ENCODE data around the gene CHCHD3. TPM values are rescaled to one million over a fixed set of nuclear protein-coding genes. Genes with fewer than 3 reads are reported as not detected.

Gene CHCHD3
- total and polyA plus RNA-seq, 7 experiments from 2014 or later = 25.6 to 49.7 (median 38.6) TPM

DNA sequence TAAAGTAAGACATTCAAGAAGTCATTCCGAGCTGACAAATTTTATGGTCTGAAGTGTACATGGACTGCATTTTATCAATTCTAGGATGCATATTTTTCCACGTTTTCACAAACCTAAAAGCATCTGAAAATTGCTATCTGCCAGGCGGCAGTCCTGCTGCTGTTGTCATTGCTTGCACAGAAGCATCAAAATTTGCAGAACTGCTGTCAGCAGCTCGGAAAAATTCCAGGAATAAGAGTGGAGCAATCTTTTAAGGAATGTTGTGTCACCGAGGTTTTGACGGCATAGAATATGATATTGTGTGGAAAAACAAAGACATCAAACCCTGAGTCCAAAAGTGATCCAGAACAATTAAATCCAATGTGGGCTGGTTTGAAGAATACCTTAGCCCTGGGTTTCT lies 61.4 kb downstream of the CHCHD3 start:
- ChIA-PET POLR2A (no interaction called here), CTCF (no interaction called here)
- DNase-seq = no peak
- Mint-ChIP-seq H3K4me3 (no peak overlapping the region), H3K36me3 (peaks cover 0 to 62% (median 44%) of the 10 kb centered on the region in 5 donors), H3K4me1 (peaks cover 0 to 20% (median 5%) of the 10 kb centered on the region in 7 donors), H3K27me3 (no peaks in the 10 kb centered on the region), H3K27ac (no peak overlapping the region), H3K9me3 (no peaks in the 10 kb centered on the region)
- H3K27ac ChIP-seq (ENCODE audit: low read depth, low read length) = no peak overlapping the region
- no peak for ATAC-seq
- no peaks in the 10 kb centered on the region for H3K27me3 ChIP-seq (ENCODE audit: control insufficient read depth in 2 of 2, insufficient read depth in 2 of 2, low read length in 2 of 2)
- no peaks in the 10 kb centered on the region for H3K36me3 ChIP-seq (ENCODE audit: control insufficient read depth in 2 of 3, insufficient read depth in 3 of 3, low read length in 3 of 3)
- intact Hi-C loops (cut with micrococcal nuclease) = no loop called here
- H3K9me3 ChIP-seq (ENCODE audit: control insufficient read depth in 2 of 3, low read length in 3 of 3) = no peaks in the 10 kb centered on the region
- H3K4me3 ChIP-seq (ENCODE audit: low read length) = no peak overlapping the region
- H3K4me1 ChIP-seq (ENCODE audit: control insufficient read depth in 2 of 2, insufficient read depth in 2 of 2, low read length in 2 of 2) = no peaks in the 10 kb centered on the region

DNA sequence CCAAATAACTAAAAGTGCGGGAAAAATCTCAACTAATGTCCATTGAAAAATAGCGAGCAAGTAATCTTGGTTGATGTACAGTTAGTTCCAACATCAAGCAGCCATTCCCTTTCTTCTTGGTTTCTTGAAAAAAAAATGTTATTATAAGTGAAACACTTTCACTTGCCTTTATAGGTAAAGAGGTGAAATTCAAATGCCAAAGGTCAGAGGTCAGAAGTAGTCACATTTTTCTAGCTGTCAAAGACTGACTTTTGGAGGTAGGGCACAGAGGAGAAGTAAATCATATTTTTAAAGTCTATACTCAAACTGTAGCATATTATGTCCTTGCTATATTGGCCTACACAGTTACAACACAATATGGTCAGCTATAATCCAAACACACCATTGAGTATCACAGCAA lies 62.3 kb downstream of the CHCHD3 start:
- no peak overlapping the region for H3K4me3 ChIP-seq (ENCODE audit: low read length)
- intact Hi-C loops (cut with micrococcal nuclease) = no loop called here
- H3K36me3 Mint-ChIP-seq = peaks cover 0 to 65% (median 50%) of the 10 kb centered on the region in 5 donors
- H3K4me1 ChIP-seq (ENCODE audit: control insufficient read depth in 2 of 2, insufficient read depth in 2 of 2, low read length in 2 of 2) = no peaks in the 10 kb centered on the region
- H3K4me1 Mint-ChIP-seq = peaks cover 0 to 25% (median 5%) of the 10 kb centered on the region in 7 donors
- no peak overlapping the region for H3K4me3 Mint-ChIP-seq
- H3K36me3 ChIP-seq (ENCODE audit: control insufficient read depth in 2 of 3, insufficient read depth in 3 of 3, low read length in 3 of 3) = no peaks in the 10 kb centered on the region
- no peaks in the 10 kb centered on the region for H3K27me3 ChIP-seq (ENCODE audit: control insufficient read depth in 2 of 2, insufficient read depth in 2 of 2, low read length in 2 of 2)
- H3K9me3 ChIP-seq (ENCODE audit: control insufficient read depth in 2 of 3, low read length in 3 of 3) = no peaks in the 10 kb centered on the region
- no peak overlapping the region for H3K27ac Mint-ChIP-seq
- no peaks in the 10 kb centered on the region for H3K9me3 Mint-ChIP-seq
- ChIA-PET POLR2A (no interaction called here), CTCF (no interaction called here)
- H3K27ac ChIP-seq (ENCODE audit: low read depth, low read length) = no peak overlapping the region
- DNase-seq = no peak
- H3K27me3 Mint-ChIP-seq = no peaks in the 10 kb centered on the region
- ATAC-seq = no peak

DNA sequence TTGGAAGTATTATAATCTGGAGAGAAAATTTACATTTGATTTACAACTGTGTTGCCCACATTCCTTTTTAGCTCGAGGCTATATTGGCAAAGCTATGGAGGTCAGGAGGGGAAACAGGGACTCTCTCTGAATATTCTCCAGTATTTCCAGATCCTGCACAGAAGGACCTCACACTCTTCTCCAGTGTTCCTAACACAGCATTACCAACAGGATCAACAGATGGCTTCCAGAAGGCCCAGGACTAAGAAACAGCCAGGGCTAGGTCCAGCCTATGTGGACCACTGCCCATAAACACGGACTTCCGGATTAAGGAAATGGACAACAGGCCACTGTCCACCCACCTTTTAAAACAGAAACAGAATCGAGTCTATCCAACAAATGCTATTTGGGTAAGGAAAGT lies 65.3 kb downstream of the CHCHD3 start:
- H3K27me3 ChIP-seq (ENCODE audit: control insufficient read depth in 2 of 2, insufficient read depth in 2 of 2, low read length in 2 of 2) = no peaks in the 10 kb centered on the region
- Mint-ChIP-seq H3K27ac (no peak overlapping the region), H3K4me3 (no peak overlapping the region), H3K36me3 (peaks cover 0 to 63% (median 46%) of the 10 kb centered on the region in 5 donors), H3K9me3 (no peaks in the 10 kb centered on the region), H3K27me3 (no peaks in the 10 kb centered on the region), H3K4me1 (peaks cover 0 to 28% (median 8%) of the 10 kb centered on the region in 7 donors)
- no peak overlapping the region for H3K27ac ChIP-seq (ENCODE audit: low read depth, low read length)
- H3K4me3 ChIP-seq (ENCODE audit: low read length) = no peak overlapping the region
- CTCF ChIA-PET = no interaction called here
- POLR2A ChIA-PET = no interaction called here
- no peak for DNase-seq
- no peaks in the 10 kb centered on the region for H3K9me3 ChIP-seq (ENCODE audit: control insufficient read depth in 2 of 3, low read length in 3 of 3)
- H3K36me3 ChIP-seq (ENCODE audit: control insufficient read depth in 2 of 3, insufficient read depth in 3 of 3, low read length in 3 of 3) = no peaks in the 10 kb centered on the region
- ATAC-seq = no peak
- no peaks in the 10 kb centered on the region for H3K4me1 ChIP-seq (ENCODE audit: control insufficient read depth in 2 of 2, insufficient read depth in 2 of 2, low read length in 2 of 2)
- intact Hi-C loops (cut with micrococcal nuclease) = no loop called here

DNA sequence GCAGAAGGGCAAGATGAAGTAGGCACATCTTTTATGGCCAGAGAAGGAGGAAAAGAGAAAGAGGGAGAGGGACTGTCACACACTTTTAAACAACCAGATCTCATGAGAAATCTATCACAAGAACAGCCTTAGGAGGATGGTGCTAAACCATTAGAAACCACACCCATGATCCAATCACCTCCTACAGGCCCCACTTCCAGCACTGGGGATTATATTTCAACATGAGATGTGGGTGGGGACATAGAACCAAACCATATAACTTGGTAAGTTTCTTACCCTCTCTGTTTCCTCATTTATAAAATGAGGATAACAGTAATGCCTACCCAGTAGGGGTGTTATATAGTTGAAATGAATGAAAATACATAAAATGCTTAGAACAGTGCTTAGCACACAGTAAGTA lies 66.0 kb downstream of the CHCHD3 start:
- Mint-ChIP-seq H3K27me3 (no peaks in the 10 kb centered on the region), H3K36me3 (peaks cover 0 to 64% (median 48%) of the 10 kb centered on the region in 5 donors), H3K9me3 (peaks cover 0 to 1% (median 0%) of the 10 kb centered on the region in 11 donors), H3K27ac (peak overlapping the region in 2 of 9 donors; percentile 10 to 14), H3K4me3 (no peak overlapping the region), H3K4me1 (peaks cover 0 to 30% (median 11%) of the 10 kb centered on the region in 7 donors)
- Histone ChIP-seq H3K36me3 (ENCODE audit: control insufficient read depth in 2 of 3, insufficient read depth in 3 of 3, low read length in 3 of 3) (no peaks in the 10 kb centered on the region), H3K27me3 (ENCODE audit: control insufficient read depth in 2 of 2, insufficient read depth in 2 of 2, low read length in 2 of 2) (no peaks in the 10 kb centered on the region), H3K27ac (ENCODE audit: low read depth, low read length) (no peak overlapping the region), H3K4me1 (ENCODE audit: control insufficient read depth in 2 of 2, insufficient read depth in 2 of 2, low read length in 2 of 2) (no peaks in the 10 kb centered on the region), H3K4me3 (ENCODE audit: low read length) (no peak overlapping the region), H3K9me3 (ENCODE audit: control insufficient read depth in 2 of 3, low read length in 3 of 3) (no peaks in the 10 kb centered on the region)
- intact Hi-C loops (cut with micrococcal nuclease) = no loop called here
- POLR2A ChIA-PET = no interaction called here
- ATAC-seq (no peak), DNase-seq (no peak)
- CTCF ChIA-PET = no interaction called here

DNA sequence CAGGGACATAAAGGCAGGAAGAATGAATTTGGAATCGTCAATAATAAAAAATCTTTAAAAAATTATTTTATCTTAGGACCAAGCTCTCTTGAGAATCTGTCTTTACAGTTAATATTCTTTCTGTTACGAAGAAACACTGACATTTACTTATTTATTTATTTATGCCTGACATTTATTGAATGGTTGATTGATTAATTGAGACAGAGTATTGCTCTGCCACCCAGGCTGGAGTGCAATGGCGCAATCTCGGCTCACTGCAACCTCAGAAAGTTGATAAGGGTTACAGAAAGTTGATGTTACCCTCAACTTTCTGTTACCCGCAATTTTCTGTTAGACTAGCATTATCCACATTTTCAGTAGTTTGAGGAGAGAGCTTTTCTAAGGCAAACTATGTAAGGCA lies 70.1 kb downstream of the CHCHD3 start:
- Histone ChIP-seq H3K27me3 (ENCODE audit: control insufficient read depth in 2 of 2, insufficient read depth in 2 of 2, low read length in 2 of 2) (no peaks in the 10 kb centered on the region), H3K4me3 (ENCODE audit: low read length) (no peak overlapping the region), H3K4me1 (ENCODE audit: control insufficient read depth in 2 of 2, insufficient read depth in 2 of 2, low read length in 2 of 2) (no peaks in the 10 kb centered on the region), H3K36me3 (ENCODE audit: control insufficient read depth in 2 of 3, insufficient read depth in 3 of 3, low read length in 3 of 3) (no peaks in the 10 kb centered on the region), H3K9me3 (ENCODE audit: control insufficient read depth in 2 of 3, low read length in 3 of 3) (no peaks in the 10 kb centered on the region), H3K27ac (ENCODE audit: low read depth, low read length) (no peak overlapping the region)
- intact Hi-C loops (cut with micrococcal nuclease) = no loop called here
- ChIA-PET POLR2A (no interaction called here), CTCF (no interaction called here)
- Mint-ChIP-seq H3K4me1 (peaks cover 0 to 19% (median 14%) of the 10 kb centered on the region in 7 donors), H3K27me3 (no peaks in the 10 kb centered on the region), H3K4me3 (no peak overlapping the region), H3K36me3 (peaks cover 8 to 71% (median 55%) of the 10 kb centered on the region in 5 donors), H3K9me3 (peaks cover 3 to 16% (median 6%) of the 10 kb centered on the region in 11 donors), H3K27ac (no peak overlapping the region)
- ATAC-seq (no peak), DNase-seq (no peak)

DNA sequence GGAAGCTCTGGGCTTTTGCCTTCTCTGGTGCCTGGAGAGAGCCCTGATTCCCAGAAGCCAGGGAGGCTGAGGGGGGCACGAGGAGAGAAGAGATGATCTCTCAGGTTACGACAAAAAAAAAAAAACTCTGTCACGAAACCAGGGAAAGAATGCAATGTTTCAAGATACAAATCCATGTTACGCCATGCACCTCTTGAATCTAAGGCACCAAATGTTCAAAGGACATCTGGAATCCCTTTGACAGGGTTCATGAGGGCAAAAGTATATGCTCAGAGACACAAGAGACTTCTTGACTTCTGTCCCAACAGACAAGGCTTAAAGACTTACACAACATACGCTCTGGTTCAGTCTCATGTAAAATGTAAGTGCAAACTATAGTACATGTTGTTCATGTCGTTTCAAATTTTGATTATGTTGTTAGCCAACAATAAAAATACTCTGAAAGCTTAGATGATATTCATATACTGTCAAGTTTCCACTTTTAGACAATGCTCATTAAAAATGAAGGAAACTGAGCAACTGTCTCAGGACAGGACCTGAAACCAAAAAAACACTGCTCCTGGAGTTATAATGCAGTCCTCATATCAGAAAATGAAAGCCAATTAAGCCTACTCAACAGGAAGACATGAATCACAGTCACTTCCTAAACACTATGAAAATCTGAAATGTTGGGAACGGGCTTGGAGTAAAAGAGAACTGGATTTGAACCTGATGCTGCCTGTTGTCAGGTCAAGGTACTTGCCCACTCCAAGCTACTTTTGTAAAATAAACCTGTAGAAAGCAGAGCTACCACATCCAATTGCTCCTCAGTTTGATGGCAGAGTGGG lies 72.3 kb downstream of the CHCHD3 start:
- H3K27ac Mint-ChIP-seq = no peak overlapping the region
- H3K27me3 Mint-ChIP-seq = no peaks in the 10 kb centered on the region
- ChIA-PET POLR2A (no interaction called here), CTCF (interaction anchor here (0.7 kb wide), 1 partner anchor 14 kb away, joined by 3 read pairs; no protein-coding TSS in a partner anchor)
- H3K4me1 ChIP-seq (ENCODE audit: control insufficient read depth in 2 of 2, insufficient read depth in 2 of 2, low read length in 2 of 2) = no peaks in the 10 kb centered on the region
- intact Hi-C loops (cut with micrococcal nuclease) = no loop called here
- H3K4me3 Mint-ChIP-seq = no peak overlapping the region
- ATAC-seq (no peak), DNase-seq (no peak)
- peaks cover 8 to 67% (median 53%) of the 10 kb centered on the region in 5 donors for H3K36me3 Mint-ChIP-seq
- H3K4me1 Mint-ChIP-seq = peaks cover 0 to 17% (median 12%) of the 10 kb centered on the region in 7 donors
- H3K4me3 ChIP-seq (ENCODE audit: low read length) = no peak overlapping the region
- no peaks in the 10 kb centered on the region for H3K27me3 ChIP-seq (ENCODE audit: control insufficient read depth in 2 of 2, insufficient read depth in 2 of 2, low read length in 2 of 2)
- no peak overlapping the region for H3K27ac ChIP-seq (ENCODE audit: low read depth, low read length)
- H3K9me3 ChIP-seq (ENCODE audit: control insufficient read depth in 2 of 3, low read length in 3 of 3) = no peaks in the 10 kb centered on the region
- peaks cover 3 to 28% (median 7%) of the 10 kb centered on the region in 11 donors for H3K9me3 Mint-ChIP-seq
- no peaks in the 10 kb centered on the region for H3K36me3 ChIP-seq (ENCODE audit: control insufficient read depth in 2 of 3, insufficient read depth in 3 of 3, low read length in 3 of 3)

DNA sequence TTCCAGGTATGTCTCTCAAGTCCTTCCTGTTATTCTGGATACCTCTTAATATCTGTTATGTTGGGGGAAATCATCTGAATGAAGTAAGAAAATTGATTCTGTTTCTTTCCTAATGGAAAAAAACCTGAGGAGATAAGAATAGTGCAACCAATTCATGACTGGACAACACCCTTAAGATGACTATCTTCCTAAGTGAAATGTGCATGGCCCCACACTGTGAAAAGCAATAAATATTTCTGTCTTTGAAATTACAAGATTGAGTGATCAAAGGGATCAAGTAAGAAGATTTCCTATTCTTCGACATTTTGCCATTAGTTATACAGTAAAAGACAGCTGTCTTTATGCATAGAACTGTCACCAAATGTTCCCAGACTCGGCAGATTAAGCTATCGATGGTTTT lies 73.9 kb downstream of the CHCHD3 start:
- intact Hi-C loops (cut with micrococcal nuclease) = no loop called here

More for the DNA sequence above, 73.9 kb downstream of the CHCHD3 start:
- Histone ChIP-seq H3K4me1 (ENCODE audit: control insufficient read depth in 2 of 2, insufficient read depth in 2 of 2, low read length in 2 of 2) (no peaks in the 10 kb centered on the region), H3K36me3 (ENCODE audit: control insufficient read depth in 2 of 3, insufficient read depth in 3 of 3, low read length in 3 of 3) (no peaks in the 10 kb centered on the region), H3K9me3 (ENCODE audit: control insufficient read depth in 2 of 3, low read length in 3 of 3) (no peaks in the 10 kb centered on the region), H3K4me3 (ENCODE audit: low read length) (no peak overlapping the region), H3K27ac (ENCODE audit: low read depth, low read length) (no peak overlapping the region), H3K27me3 (ENCODE audit: control insufficient read depth in 2 of 2, insufficient read depth in 2 of 2, low read length in 2 of 2) (no peaks in the 10 kb centered on the region)
- peaks cover 12 to 69% (median 51%) of the 10 kb centered on the region in 5 donors for H3K36me3 Mint-ChIP-seq
- ATAC-seq = no peak
- ChIA-PET CTCF (no interaction called here), POLR2A (no interaction called here)
- H3K4me3 Mint-ChIP-seq = no peak overlapping the region
- peaks cover 3 to 32% (median 7%) of the 10 kb centered on the region in 11 donors for H3K9me3 Mint-ChIP-seq
- no peak overlapping the region for H3K27ac Mint-ChIP-seq
- H3K4me1 Mint-ChIP-seq = peaks cover 0 to 25% (median 18%) of the 10 kb centered on the region in 7 donors
- no peak for DNase-seq
- H3K27me3 Mint-ChIP-seq = no peaks in the 10 kb centered on the region
